ENCODE data around the gene SLC6A15.

The SLC6A15 gene

DNA sequence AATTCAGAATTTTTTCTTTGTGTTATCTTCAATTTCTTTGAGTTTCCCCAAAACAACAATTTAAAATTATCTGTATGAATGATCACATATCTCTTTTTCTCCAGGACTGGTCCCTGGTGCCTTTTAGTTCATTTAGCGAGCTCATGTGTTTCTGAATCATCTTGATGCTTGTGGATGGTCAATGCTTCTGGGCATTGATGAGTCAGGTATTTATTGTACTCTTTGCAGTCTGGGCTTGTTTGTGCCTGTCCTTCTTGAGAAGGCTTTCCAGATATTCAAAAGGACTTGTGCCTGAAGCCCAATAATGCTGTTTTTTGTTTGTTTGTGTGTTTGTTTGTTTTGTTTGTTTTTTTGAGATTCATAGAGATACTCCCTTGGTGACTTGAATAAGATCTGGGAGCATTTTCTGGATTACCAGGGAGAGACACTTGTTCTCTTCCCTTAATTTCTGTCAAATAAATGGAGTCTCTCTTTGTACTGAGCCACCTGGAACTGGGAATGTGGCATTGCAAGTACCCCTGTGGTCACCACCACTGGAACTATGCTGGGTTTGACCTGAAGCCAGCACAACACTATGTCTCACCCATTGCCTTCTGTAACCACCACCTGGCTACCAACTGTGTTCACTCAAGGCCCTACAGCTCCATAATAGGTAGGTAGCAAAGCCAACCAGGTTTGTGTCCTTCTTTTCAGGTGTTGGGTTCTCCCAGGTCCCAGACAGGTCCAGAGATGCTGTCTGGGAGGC lies 56.3 kb downstream of the SLC6A15 start:
- no peak for DNase-seq
- no peak overlapping the region for H3K27ac Mint-ChIP-seq
- no peaks in the 10 kb centered on the region for H3K9me3 Mint-ChIP-seq
- CTCF ChIA-PET, result no interaction called here
- H3K4me3 Mint-ChIP-seq, result no peak overlapping the region
- peaks cover 5% of the 10 kb centered on the region for H3K27me3 Mint-ChIP-seq
- no peaks in the 10 kb centered on the region for H3K4me1 Mint-ChIP-seq
- no peaks in the 10 kb centered on the region for H3K36me3 Mint-ChIP-seq

DNA sequence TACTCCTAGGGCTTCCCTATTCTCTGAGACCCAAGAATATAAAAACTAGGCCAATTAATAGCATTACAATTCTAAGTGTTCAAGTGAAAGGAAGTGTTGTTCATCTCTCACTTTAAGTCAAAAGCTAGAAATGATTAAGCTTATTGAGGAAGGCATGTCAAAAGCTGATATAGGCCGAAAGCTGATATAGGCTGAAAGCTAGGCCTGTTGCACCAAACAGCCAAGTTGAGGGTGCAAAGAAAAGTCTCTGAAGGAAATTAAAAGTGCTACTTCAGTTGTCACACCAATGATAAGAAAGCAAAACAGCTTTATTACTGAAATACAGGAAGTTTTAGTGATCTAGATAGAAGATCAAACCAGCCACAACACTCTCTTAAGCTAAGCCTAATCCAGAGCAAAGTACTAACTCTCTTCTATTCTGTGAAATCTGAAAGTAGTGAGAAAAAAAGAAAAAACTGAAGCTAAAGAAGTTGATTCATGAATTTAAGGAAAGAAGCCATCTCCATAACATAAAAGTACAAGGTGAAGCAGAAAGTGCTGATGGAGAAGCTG lies 68.9 kb downstream of the SLC6A15 start:
- Mint-ChIP-seq H3K36me3 (no peaks in the 10 kb centered on the region), H3K4me1 (peaks cover 18% of the 10 kb centered on the region), H3K4me3 (no peak overlapping the region), H3K27me3 (peaks cover 7% of the 10 kb centered on the region), H3K27ac (peak overlapping the region; percentile 73), H3K9me3 (no peaks in the 10 kb centered on the region)
- no peak for DNase-seq
- CTCF ChIA-PET, result interaction anchor here (0.6 to 1.7 kb wide), 3 partner anchors 34 to 1018 kb away, joined by 3 to 7 read pairs (median 5); no protein-coding TSS in a partner anchor

DNA sequence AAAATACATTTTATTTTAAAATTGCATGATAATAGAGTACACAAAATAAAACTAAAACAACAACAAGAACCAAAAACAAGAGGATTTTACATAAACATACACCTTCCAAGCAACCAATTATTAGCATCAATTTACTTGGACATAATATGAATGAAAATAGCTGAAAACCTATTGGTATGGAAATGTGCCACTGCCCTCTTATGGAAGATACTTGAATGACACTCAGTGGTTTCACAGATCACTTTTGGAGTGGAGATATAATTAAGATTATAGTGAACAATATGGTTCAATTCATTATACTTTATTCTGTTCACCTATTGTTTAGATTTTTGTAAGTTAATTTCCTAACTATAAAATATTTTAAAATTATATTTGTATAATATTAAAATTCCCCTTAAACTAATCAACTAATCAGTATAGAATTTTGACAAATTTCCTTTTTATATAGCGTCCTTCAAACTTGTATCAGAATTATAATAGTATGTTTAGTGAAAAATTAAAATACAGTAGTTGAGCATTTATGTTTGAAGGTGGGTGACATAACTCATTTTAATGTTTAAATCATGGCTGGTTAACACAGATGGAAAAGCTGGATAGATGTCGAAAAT lies 70.1 kb downstream of the SLC6A15 start:
- CTCF ChIA-PET, result interaction anchor here (1.3 to 1.7 kb wide), 2 partner anchors 32 to 1016 kb away, joined by 5 to 7 read pairs; no protein-coding TSS in a partner anchor
- Mint-ChIP-seq H3K27me3 (no peaks in the 10 kb centered on the region), H3K4me1 (peaks cover 18% of the 10 kb centered on the region), H3K4me3 (no peak overlapping the region), H3K9me3 (no peaks in the 10 kb centered on the region), H3K27ac (no peak overlapping the region), H3K36me3 (no peaks in the 10 kb centered on the region)
- DNase-seq, result no peak

DNA sequence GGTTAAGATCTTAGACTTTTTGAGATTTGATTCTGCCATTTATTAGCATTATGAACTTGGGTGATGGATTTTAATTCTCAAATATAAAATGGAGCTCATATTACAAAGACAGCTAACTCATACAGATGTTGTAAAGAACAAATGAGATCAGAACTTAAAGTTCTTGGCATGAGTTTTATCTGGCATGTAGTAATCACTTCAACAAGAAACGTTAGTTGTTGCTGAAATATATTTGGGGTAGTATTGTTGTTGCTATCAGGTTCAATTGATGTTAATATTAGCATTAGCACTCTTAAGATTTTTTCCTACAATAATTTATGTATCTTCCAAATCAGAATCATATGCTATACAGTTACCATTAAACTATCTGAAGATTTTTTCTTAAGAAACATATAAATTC lies 71.0 kb downstream of the SLC6A15 start:
- no peaks in the 10 kb centered on the region for H3K9me3 Mint-ChIP-seq
- peaks cover 18% of the 10 kb centered on the region for H3K4me1 Mint-ChIP-seq
- CTCF ChIA-PET, result no interaction called here
- H3K27me3 Mint-ChIP-seq, result no peaks in the 10 kb centered on the region
- H3K27ac Mint-ChIP-seq, result no peak overlapping the region
- no peak for DNase-seq
- H3K4me3 Mint-ChIP-seq, result no peak overlapping the region
- H3K36me3 Mint-ChIP-seq, result no peaks in the 10 kb centered on the region

DNA sequence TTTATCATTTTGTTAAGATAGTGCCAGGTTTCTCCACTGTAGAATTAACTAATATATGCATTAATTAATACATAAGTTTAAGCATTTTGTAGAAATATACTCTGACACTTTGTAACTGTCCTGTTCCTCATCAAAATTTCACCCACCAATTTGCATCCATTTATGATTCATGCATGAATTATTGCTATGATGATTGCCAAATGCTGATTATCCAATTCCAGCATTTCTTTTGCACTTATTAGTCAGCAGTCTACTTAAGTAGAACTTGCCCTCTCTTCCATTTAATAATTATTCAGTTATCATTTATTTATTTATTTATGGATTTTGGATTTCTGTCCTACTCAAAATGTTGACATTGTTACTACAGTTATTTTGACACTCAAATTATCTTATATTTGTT lies 72.2 kb downstream of the SLC6A15 start:
- H3K27ac Mint-ChIP-seq, result no peak overlapping the region
- H3K4me3 Mint-ChIP-seq, result no peak overlapping the region
- no peaks in the 10 kb centered on the region for H3K9me3 Mint-ChIP-seq
- DNase-seq, result no peak
- CTCF ChIA-PET, result no interaction called here
- peaks cover 18% of the 10 kb centered on the region for H3K4me1 Mint-ChIP-seq
- H3K27me3 Mint-ChIP-seq, result no peaks in the 10 kb centered on the region
- H3K36me3 Mint-ChIP-seq, result no peaks in the 10 kb centered on the region

DNA sequence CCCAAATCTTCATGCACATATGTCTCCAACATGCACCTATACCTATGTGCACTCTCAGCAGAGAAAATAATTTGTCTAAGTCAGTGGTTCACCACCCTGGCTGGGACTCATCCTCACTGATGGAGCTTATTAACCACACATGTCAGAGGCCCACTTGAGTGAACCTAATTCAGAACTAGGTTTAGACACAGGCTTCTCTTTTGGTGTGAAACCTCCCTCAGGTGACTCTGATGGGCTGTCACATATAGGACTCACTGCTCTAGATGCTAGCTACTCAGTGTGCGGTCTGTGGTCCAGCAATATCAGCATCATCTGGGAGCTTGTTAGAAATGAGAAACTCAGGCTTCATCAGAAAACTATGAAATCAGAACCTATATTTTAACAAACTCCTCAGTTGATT lies 85.7 kb downstream of the SLC6A15 start:
- CTCF ChIA-PET, result no interaction called here
- Mint-ChIP-seq H3K9me3 (no peaks in the 10 kb centered on the region), H3K4me3 (no peak overlapping the region), H3K27ac (no peak overlapping the region), H3K4me1 (no peaks in the 10 kb centered on the region), H3K27me3 (peaks cover 5% of the 10 kb centered on the region), H3K36me3 (no peaks in the 10 kb centered on the region)
- no peak for DNase-seq

DNA sequence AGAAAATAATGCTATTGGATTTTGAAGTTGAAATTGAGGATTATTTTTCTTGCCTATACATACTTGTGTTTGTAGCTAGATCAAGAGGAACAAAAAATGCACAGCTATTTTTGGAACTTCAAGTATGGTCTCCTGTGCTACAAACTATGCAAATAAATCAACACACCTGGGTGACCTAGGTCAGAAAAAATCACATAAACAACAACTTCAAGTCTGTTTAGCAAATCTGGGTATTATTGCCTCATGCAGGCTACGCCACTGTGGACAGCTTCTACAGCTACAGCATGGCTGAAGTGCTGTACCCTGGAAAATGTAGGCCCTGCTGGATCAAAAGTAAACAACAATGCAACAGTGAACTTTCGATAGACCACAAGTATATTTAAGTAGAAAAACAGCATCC lies 87.5 kb downstream of the SLC6A15 start:
- DNase-seq, result no peak
- Mint-ChIP-seq H3K4me3 (no peak overlapping the region), H3K27ac (no peak overlapping the region), H3K36me3 (no peaks in the 10 kb centered on the region), H3K27me3 (peaks cover 5% of the 10 kb centered on the region), H3K9me3 (no peaks in the 10 kb centered on the region), H3K4me1 (no peaks in the 10 kb centered on the region)
- CTCF ChIA-PET, result no interaction called here

DNA sequence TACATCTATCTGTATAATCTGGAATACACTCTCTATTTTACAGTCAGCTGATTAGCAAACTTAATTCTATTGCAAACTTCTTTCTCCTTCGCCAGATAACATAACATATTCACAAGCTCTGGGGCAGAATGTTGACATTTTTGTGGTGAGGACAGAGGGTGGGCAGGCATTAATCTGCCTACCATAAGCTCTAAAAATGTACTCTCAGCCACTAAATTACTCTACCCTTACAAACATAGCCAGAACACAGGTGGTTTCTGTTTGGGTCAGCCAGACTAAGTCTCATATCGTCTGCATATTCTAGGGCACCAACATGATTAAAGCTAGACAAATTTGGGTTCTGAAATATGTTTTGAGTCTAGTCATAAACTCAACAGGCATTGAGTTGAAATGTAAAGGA lies 90.1 kb downstream of the SLC6A15 start:
- H3K9me3 Mint-ChIP-seq, result no peaks in the 10 kb centered on the region
- H3K36me3 Mint-ChIP-seq, result no peaks in the 10 kb centered on the region
- H3K27ac Mint-ChIP-seq, result no peak overlapping the region
- H3K4me3 Mint-ChIP-seq, result no peak overlapping the region
- H3K4me1 Mint-ChIP-seq, result no peaks in the 10 kb centered on the region
- no peak for DNase-seq
- CTCF ChIA-PET, result no interaction called here
- no peaks in the 10 kb centered on the region for H3K27me3 Mint-ChIP-seq

DNA sequence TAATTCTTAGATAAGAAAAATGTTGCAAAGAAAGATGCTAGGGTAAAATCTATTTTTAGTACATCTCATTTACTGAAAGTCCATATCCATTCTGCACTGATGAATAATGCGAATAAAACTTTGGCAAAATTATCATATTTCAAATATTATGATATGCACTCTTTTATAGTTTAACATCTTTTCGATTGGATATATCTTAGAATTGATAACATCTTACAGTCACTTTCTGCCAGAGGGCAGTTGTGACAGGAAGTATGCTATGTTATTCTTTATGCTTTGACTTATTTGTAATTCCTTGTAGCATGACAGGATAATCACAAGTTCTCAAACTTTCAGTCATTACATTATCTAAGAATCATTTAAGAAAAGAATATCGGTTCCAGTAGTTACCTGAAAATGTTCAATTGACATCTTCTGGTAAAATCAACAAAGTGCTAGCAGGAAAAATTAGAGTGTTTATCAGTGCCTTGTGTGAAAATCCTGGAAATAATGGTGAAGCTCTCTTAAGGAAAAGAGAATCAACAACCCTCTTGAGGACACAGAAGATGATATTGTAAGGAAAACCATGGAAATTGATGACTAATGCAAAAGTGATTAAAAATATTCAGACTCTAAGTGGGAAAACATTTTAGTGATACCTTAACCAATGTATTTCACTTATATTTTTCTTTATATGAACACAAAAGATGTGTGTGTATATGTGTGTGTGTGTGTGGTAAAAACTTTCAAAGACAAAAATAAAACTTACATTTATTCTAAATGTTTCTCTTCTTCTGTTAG lies 95.5 kb downstream of the SLC6A15 start:
- no peaks in the 10 kb centered on the region for H3K4me1 Mint-ChIP-seq
- H3K4me3 Mint-ChIP-seq, result no peak overlapping the region
- no peaks in the 10 kb centered on the region for H3K36me3 Mint-ChIP-seq
- no peaks in the 10 kb centered on the region for H3K9me3 Mint-ChIP-seq
- CTCF ChIA-PET, result no interaction called here
- H3K27ac Mint-ChIP-seq, result no peak overlapping the region
- DNase-seq, result no peak
- no peaks in the 10 kb centered on the region for H3K27me3 Mint-ChIP-seq

DNA sequence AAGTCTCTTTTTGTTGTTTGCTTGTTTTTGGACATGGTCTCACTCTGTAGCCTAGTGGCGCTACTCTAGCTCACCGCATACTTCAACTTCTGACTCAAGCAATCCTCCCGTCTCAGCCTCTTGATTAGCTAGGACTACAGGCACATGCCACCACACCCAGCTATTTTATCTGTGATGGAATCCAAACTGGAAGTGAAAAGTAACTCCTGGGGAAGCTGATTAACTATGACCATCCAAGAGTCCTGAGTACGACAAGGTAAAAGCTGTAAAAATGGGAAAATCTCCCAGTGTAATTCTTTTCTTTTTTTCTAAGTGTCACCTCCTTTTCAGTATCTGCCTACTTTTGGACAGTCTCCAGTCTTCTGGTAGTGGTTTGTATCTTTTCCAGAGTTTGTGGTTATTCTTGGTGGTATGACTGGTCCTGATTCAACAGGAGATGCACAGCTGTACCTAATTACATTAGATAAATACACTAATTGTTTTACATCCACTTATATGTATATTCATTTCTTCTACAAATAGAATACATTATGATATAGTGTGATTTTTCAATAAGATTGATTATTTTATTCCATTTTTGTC lies 97.8 kb downstream of the SLC6A15 start:
- Mint-ChIP-seq H3K27me3 (no peaks in the 10 kb centered on the region), H3K36me3 (no peaks in the 10 kb centered on the region), H3K4me3 (no peak overlapping the region), H3K4me1 (no peaks in the 10 kb centered on the region), H3K27ac (no peak overlapping the region), H3K9me3 (no peaks in the 10 kb centered on the region)
- no peak for DNase-seq
- CTCF ChIA-PET, result no interaction called here

DNA sequence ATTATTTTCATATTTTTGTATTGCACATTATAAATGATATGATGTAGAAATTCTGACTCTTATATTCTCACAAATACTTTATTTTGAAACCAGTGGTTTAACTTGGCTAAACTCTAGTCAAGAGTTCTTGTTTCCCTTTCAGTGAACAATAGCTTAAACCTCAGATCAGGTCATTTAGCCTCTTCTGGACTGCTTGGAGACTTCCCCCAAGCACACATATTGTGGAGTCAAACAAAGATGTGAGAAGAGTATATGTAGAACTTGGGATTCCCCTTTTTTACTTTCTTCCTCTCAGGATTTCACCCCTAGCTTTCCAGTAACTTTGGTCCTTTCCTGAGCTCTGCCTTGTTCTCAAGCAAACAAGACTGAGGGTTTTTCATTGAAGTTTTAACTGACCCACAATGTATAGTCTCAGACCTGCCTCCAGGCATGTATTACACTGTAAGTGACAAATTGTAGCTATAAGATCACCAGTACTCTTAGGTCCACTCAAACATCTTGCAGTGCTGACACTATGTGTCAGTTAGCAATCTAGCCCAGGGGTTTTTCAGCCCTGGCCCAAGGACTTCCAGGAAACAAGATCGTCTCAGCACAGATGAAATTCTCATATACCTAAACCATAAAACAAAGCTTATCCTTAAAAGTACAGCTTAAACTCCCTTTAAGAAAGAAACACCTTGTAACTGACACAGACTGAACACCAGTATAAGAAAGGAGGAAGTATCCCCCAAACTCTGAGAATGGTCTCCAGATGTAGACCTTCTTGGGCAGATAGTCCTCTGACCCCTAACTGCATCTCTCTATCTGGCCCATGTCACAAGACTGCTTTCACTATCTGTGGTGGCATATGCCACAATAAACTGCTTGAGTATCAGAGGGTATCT lies 98.6 kb downstream of the SLC6A15 start:
- H3K4me3 Mint-ChIP-seq, result no peak overlapping the region
- no peaks in the 10 kb centered on the region for H3K9me3 Mint-ChIP-seq
- H3K36me3 Mint-ChIP-seq, result no peaks in the 10 kb centered on the region
- CTCF ChIA-PET, result no interaction called here
- no peaks in the 10 kb centered on the region for H3K4me1 Mint-ChIP-seq
- no peaks in the 10 kb centered on the region for H3K27me3 Mint-ChIP-seq
- H3K27ac Mint-ChIP-seq, result no peak overlapping the region
- DNase-seq, result no peak

DNA sequence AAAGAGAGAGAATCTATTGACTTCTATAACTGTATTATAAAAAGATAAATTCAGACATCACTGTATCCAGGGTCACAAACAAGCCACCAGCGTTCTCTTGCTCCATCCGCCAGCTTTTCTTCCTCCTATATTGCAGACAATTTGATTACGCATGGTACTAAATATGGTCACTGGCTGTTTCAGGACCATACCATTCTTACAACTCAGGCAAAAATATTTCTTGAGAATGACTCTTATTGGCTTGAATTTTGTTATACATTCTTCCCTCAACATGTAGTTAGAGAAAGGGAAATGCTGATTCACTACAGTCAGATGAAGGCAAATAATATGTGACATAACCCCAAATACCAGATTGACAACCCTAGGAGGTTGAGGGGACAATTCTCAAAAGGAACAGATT lies 101.3 kb downstream of the SLC6A15 start:
- CTCF ChIA-PET, result no interaction called here

DNA sequence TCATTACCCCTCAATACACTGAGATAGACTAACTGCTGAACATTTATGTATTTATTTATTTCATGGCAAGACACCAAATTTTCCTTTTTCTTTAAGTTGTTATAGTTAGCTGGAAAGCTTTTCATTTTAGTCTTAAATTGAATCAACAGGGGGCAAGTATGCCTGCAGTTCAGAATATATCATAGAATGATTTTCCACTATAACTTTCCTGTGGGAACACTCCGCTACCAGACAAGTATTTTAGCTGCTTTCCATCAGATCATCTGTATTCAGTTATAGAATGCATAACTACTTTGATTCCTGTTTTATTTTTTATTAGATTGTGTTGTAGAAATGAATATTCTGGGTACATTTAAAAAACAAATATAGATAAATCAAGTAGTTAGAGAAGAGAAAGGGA lies 102.0 kb downstream of the SLC6A15 start:
- no peak overlapping the region for H3K27ac Mint-ChIP-seq

More for the DNA sequence above, 101.3 kb downstream of the SLC6A15 start:
- no peak overlapping the region for H3K27ac Mint-ChIP-seq
- DNase-seq, result no peak
- no peaks in the 10 kb centered on the region for H3K27me3 Mint-ChIP-seq
- H3K36me3 Mint-ChIP-seq, result no peaks in the 10 kb centered on the region
- no peaks in the 10 kb centered on the region for H3K4me1 Mint-ChIP-seq
- no peaks in the 10 kb centered on the region for H3K9me3 Mint-ChIP-seq
- H3K4me3 Mint-ChIP-seq, result no peak overlapping the region

More for the DNA sequence above, 102.0 kb downstream of the SLC6A15 start:
- Mint-ChIP-seq H3K4me1 (no peaks in the 10 kb centered on the region), H3K9me3 (no peaks in the 10 kb centered on the region), H3K36me3 (no peaks in the 10 kb centered on the region), H3K4me3 (no peak overlapping the region), H3K27me3 (no peaks in the 10 kb centered on the region)
- CTCF ChIA-PET, result interaction anchor here (1.8 kb wide), 1 partner anchor 33 kb away, joined by 5 read pairs; no protein-coding TSS in a partner anchor
- DNase-seq, result no peak
